Colonic mucosa (tissue), 4 donors: Measurements from ENCODE around the gene PRLR. TPM values are rescaled to one million over a fixed set of nuclear protein-coding genes. Genes with fewer than 3 reads are reported as not detected.

Experiments
- DNase-seq: peaks from one replicate; pipeline ENCODE4 v3.0.0-alpha.2; 2020
- H3K27ac ChIP-seq: fragments of 200-600 bp; one replicate; pipeline ENCODE4 v1.8.0; 2021
- H3K27me3 ChIP-seq: fragments of 200-600 bp; one replicate; pipeline ENCODE4 v1.8.0; 2021
- H3K36me3 ChIP-seq: fragments of 200-600 bp; one replicate; pipeline ENCODE4 v1.8.0; 2021
- H3K4me1 ChIP-seq: fragments of 200-600 bp; one replicate; pipeline ENCODE4 v1.8.0; 2021; ENCODE audit warnings: mild to moderate bottlenecking
- H3K4me3 ChIP-seq: fragments of 200-600 bp; one replicate; pipeline ENCODE4 v1.8.0; 2021
- H3K9ac ChIP-seq, 2 donors: one replicate each; pipeline ENCODE4 v1.7.0; 2013; ENCODE audit warnings: control low read depth in 2 of 2, low read depth in 2 of 2, low read length in 2 of 2
- H3K9me3 ChIP-seq: fragments of 200-600 bp; one replicate; pipeline ENCODE4 v1.8.0; 2021
- CTCF ChIP-seq: fragments of 200-600 bp; IDR thresholded peaks from one replicate; pipeline ENCODE4 v1.8.0; 2022; ENCODE audit warnings: antibody characterized with exemption, mild to moderate bottlenecking
- intact Hi-C: fragments of 100-400 bp; cut with DNase I; formaldehyde crosslinking; loops from one replicate; pipeline ENCODE4 v1.14.1; 2022
- total RNA-seq, 2 donors: library from RNA; stranded (reverse); fragmentation: NEBNext Ultra II Directional in 1 of 2; extraction: Animal tissue kit (Norgen Biotek cat#: 25700) in 1 of 2; gene quantifications; one replicate each; pipeline ENCODE4 v1.2.1, GENCODE V29; 2021
- donor health status: healthy.
- donor health status: DM: no; HTN: no; CAD: no.
- donor health status: DM: no; HTN: no; CAD: no.

PRLR gene
- total RNA-seq, 2 donors from 2014 or later, result 23.7 to 38.6 TPM

GRCh38 chr5:35003018-35003957, 227.0 kb downstream of the PRLR start:
- peak; percentile 56 for DNase-seq
- H3K9me3 ChIP-seq, result no peaks in the 10 kb centered on the region
- no peaks in the 10 kb centered on the region for H3K27me3 ChIP-seq
- H3K27ac ChIP-seq, result no peak overlapping the region
- no peaks in the 10 kb centered on the region for H3K4me1 ChIP-seq
- H3K9ac ChIP-seq, result no peak overlapping the region
- no peak overlapping the region for H3K4me3 ChIP-seq
- H3K36me3 ChIP-seq, result no peaks in the 10 kb centered on the region
- intact Hi-C loops, result loop anchor here (5.0 kb wide), 2 partner anchors 516 to 531 kb away; no protein-coding TSS in a partner anchor
- TF ChIP-seq CTCF, result peak; percentile 76

GRCh38 chr5:35002459-35002858, 227.8 kb downstream of the PRLR start:
- TF ChIP-seq CTCF, result no peak
- no peak for DNase-seq
- Histone ChIP-seq H3K9ac (no peak overlapping the region), H3K36me3 (no peaks in the 10 kb centered on the region), H3K27ac (no peak overlapping the region), H3K9me3 (no peaks in the 10 kb centered on the region), H3K4me1 (no peaks in the 10 kb centered on the region), H3K4me3 (no peak overlapping the region), H3K27me3 (no peaks in the 10 kb centered on the region)
- intact Hi-C loops, result loop anchor here (5.0 kb wide), 2 partner anchors 515 to 530 kb away; no protein-coding TSS in a partner anchor

GRCh38 chr5:35001842-35002241, 228.4 kb downstream of the PRLR start:
- intact Hi-C loops, result loop anchor here (5.0 kb wide), 2 partner anchors 515 to 530 kb away; no protein-coding TSS in a partner anchor
- no peaks in the 10 kb centered on the region for H3K4me1 ChIP-seq
- no peak for TF ChIP-seq CTCF

More at GRCh38 chr5:35001842-35002241, 228.4 kb downstream of the PRLR start:
- no peaks in the 10 kb centered on the region for H3K36me3 ChIP-seq
- no peak for DNase-seq
- H3K9me3 ChIP-seq, result no peaks in the 10 kb centered on the region
- H3K4me3 ChIP-seq, result no peak overlapping the region
- no peaks in the 10 kb centered on the region for H3K27me3 ChIP-seq
- no peak overlapping the region for H3K9ac ChIP-seq
- H3K27ac ChIP-seq, result no peak overlapping the region

Other genes with a start within 250 kb of the PRLR start
- gene AGXT2, start 182.5 kb downstream of the PRLR start, total RNA-seq, result under 1 TPM in 1 of 2 donors, not detected in 1; 0.16 TPM